HUES64 (cell line): ENCODE data around the gene RENBP.
"Not testable (repeated sequence)": the region's sequence is repeated elsewhere in the genome, so short reads cannot be mapped to it uniquely, and the experiment has no call there.

Experiments used
- H3K27ac ChIP-seq: 2 replicates; pipeline ENCODE4 v1.7.0; 2013; ENCODE audit warnings: low read depth, low read length, inconsistent platforms
- H3K27me3 ChIP-seq: 2 replicates; pipeline ENCODE4 v1.6.1; 2013; ENCODE audit warnings: mild to moderate bottlenecking, low read length; ENCODE audit not compliant: insufficient read depth
- H3K36me3 ChIP-seq: 2 replicates; pipeline ENCODE4 v1.6.1; 2013; ENCODE audit warnings: mild to moderate bottlenecking, low read length; ENCODE audit not compliant: insufficient read depth
- H3K4me1 ChIP-seq: 2 replicates; pipeline ENCODE4 v1.6.1; 2013; ENCODE audit warnings: mild to moderate bottlenecking, low read length, moderate library complexity; ENCODE audit not compliant: insufficient read depth
- H3K4me3 ChIP-seq: 2 replicates; pipeline ENCODE4 v1.5.1; 2013; ENCODE audit warnings: mild to moderate bottlenecking, low read length, moderate library complexity
- H3K9ac ChIP-seq: 2 replicates; pipeline ENCODE4 v1.6.1; 2013; ENCODE audit warnings: mild to moderate bottlenecking, low read depth, low read length
- H3K9me3 ChIP-seq: 2 replicates; pipeline ENCODE4 v1.6.1; 2013; ENCODE audit warnings: low read depth, low read length; ENCODE audit not compliant: insufficient read depth
- WGBS: fragments of 150-250, 120-280 bp; methylation state at CpG from one replicate; pipeline ENCODE4 v1.1.7; 2013; ENCODE audit warnings: missing lambda C conversion rate; 5-methylcytosine and 5-hydroxymethylcytosine counted together

RENBP gene

GRCh38 chrX:153981231-153981630, 36.8 kb upstream of the RENBP start:
- no peak overlapping the region for H3K27ac ChIP-seq
- H3K9ac ChIP-seq, result no peak overlapping the region
- no peaks in the 10 kb centered on the region for H3K36me3 ChIP-seq
- WGBS, result 87% methylated on average over 4 of the region's 7 CpGs
- H3K4me1 ChIP-seq, result no peaks in the 10 kb centered on the region
- H3K9me3 ChIP-seq, result no peaks in the 10 kb centered on the region
- no peaks in the 10 kb centered on the region for H3K27me3 ChIP-seq
- no peak overlapping the region for H3K4me3 ChIP-seq

- H3K27me3 ChIP-seq, H3K4me1 ChIP-seq, H3K9me3 ChIP-seq, H3K36me3 ChIP-seq, H3K4me3 ChIP-seq, H3K9ac ChIP-seq, H3K27ac ChIP-seq: not testable (repeated sequence)
- WGBS, result 96% methylated on average over 7 of the region's 10 CpGs
Measured at GRCh38 chrX:153980394-153980793, 36.0 kb upstream of the RENBP start.

- no peaks in the 10 kb centered on the region for H3K4me1 ChIP-seq
- H3K9me3 ChIP-seq, result no peaks in the 10 kb centered on the region
- no peak overlapping the region for H3K27ac ChIP-seq
- 77% methylated on average over 3 of the region's 3 CpGs for WGBS
- H3K27me3 ChIP-seq, result no peaks in the 10 kb centered on the region
- H3K4me3 ChIP-seq, result no peak overlapping the region
- H3K9ac ChIP-seq, result no peak overlapping the region
- no peaks in the 10 kb centered on the region for H3K36me3 ChIP-seq
Measured at GRCh38 chrX:153974726-153975286, 30.4 kb upstream of the RENBP start.

GRCh38 chrX:153974003-153974725, 29.7 kb upstream of the RENBP start:
- Histone ChIP-seq H3K27me3 (no peaks in the 10 kb centered on the region), H3K36me3 (peaks cover 2% of the 10 kb centered on the region; the same call in 1 of the 2 replicates), H3K4me1 (no peaks in the 10 kb centered on the region), H3K9me3 (no peaks in the 10 kb centered on the region), H3K9ac (peak overlapping the region; percentile 100; the same call in 1 of the 2 replicates), H3K27ac (no peak overlapping the region), H3K4me3 (no peak overlapping the region)
- WGBS, result 89% methylated on average over 14 of the region's 14 CpGs

DNA sequence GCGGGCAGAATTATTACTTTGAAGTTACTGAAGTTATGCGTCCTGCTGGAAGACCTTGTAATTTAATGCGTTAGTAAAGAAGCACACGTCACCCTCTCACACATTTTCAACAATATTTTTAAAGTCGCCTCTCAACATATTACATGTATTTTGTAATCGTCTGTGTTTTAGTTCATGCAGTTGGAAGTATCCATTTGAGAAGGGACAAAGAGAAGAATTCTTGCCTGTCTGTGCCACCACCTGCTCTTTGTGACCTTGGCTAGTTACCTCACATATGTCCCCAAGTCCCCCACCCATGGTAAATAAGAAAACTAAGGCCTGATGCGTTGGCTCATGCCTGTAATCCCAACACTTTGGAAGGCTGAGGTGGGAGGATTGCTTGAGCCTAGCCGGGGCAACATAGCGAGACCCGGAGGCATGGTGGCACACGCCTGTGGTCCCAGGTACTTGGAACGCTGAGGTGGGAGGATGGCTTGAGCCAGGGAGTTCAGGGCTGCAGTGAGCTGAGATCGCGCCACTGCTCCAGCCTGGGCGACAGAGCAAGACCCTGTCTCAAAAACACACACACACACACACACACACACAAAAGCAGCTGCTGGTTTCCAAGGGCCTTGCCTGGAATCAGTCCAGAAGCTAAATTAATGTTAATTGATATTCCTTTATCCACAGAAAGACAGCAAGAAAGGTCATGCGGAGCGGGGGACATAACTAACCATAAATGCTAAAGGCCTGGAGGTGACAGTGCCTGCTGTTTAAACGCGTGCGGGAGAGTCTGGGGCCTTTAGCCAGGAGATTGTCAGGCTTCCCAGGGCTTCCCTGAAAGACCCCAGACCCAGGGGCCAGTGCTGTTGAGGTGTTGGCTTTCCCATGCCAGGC, 28.9 kb upstream of the RENBP start:
- Histone ChIP-seq H3K27me3 (no peaks in the 10 kb centered on the region), H3K9me3 (no peaks in the 10 kb centered on the region), H3K27ac (peak overlapping the region; percentile 100), H3K4me1 (no peaks in the 10 kb centered on the region), H3K9ac (peak overlapping the region; percentile 100), H3K36me3 (peaks cover 5% of the 10 kb centered on the region; the same call in 1 of the 2 replicates), H3K4me3 (peak overlapping the region; percentile 100)
- 75% methylated on average over 13 of the region's 20 CpGs for WGBS

DNA sequence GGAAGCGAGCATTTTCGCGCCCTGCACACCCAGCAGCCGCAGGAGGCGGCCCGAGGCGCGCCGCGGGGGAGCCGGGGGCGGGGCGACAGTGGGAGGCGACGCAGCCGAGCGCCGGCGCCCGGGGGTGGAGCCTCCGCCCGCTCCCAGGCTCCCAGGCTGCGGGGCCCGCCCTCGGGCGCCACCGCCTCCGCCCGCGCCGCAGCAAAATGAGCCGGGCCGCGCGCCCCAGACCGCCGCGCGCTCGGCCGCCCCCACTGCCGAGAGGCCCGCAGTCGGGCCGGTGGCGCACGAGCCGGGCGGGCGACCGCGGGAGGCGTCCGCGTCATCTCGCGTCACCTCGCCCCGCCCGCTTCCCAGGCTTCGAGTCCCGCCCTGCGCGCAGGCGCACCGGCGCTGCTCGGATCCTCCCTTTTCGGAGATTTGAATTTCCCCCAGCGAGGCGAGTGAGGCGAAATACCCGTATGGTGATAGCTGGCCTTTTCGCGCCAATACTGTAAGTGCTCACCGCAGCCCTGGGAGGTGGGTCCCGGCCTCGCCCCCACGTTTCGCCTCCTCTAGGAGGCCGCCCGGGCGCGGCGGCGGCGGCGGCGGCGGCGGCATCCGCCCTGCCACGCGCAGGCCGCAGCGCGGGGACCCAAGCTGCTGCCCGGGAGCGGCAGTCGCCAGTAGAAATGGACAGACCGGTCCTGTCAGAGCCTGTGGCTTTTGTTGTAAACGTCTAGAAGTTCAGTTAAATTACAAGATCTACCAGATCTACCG, 28.1 kb upstream of the RENBP start, which contains the start of gene TMEM187:
Gene TMEM187, plus strand, starts transcription at position 387 of the 759 bp plus-strand sequence. CDS start 9,309 bp downstream, outside the sequence.
- WGBS, result 1% methylated on average over 102 of the region's 103 CpGs
- Histone ChIP-seq H3K9ac (peak within 1 kb of the TSS; percentile 100), H3K4me1 (0 out of 2 replicates have a peak, but pooled peaks cover 5% of the 10 kb centered on the region), H3K9me3 (no peaks in the 10 kb centered on the region), H3K4me3 (peak within 1 kb of the TSS; percentile 100), H3K27ac (peak within 1 kb of the TSS; percentile 100), H3K27me3 (no peaks in the 10 kb centered on the region), H3K36me3 (peaks cover 10% of the 10 kb centered on the region; the same call in 1 of the 2 replicates)

DNA sequence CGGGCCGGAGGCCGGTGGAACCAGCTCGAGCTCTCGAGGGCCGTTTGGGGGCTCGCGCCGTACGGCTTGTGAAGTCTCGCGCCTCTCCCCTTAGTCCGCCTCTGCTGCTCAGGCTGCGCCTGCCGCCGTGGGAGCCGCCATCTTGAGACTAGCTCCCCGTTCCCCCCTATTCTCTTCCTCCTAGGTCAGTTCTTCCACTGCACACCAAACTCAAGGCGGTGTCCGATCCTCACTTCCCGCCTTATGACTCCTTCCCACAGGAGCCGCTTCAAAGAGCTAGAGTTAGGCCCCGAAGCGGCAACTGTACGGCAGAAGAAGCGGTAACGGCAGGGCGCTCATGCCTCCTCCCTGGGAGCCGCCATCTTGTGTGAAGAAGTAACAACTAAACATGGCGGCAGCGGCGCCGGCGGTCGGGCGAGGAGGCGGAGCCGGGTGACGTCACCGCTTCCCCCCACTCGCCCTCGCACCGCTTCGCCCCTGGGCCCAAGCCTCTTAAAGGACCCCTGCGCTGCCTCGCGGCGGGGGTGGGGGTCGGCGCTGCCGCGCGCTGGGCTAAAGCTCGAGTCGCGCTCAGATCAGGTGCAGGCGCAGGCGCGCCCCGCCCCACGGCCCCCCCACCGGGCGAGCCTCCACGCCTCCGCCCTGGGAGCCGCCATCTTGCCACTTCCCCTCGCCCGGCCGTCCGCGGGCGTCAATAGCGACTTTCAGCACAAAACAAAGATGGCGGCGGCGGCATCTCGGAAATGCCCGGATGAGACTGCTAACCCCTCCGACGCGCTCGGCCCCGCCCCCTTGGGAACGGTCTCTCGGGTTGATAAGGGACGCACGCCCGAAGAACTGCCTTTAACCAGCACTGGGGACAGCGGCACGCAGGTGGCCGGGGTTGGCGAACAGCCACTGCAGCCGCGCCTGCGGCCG, 27.3 kb upstream of the RENBP start, which contains the start of gene HCFC1:
Gene HCFC1, minus strand, starts transcription at position 369 of the 918 bp plus-strand sequence. CDS start 978 bp downstream, outside the sequence.
- under 1% methylated on average over 96 of the region's 96 CpGs for WGBS
- Histone ChIP-seq H3K27me3 (no peaks in the 10 kb centered on the region), H3K27ac (peak within 1 kb of the TSS; percentile 100), H3K4me3 (peak within 1 kb of the TSS; percentile 100), H3K36me3 (peaks cover 15% of the 10 kb centered on the region; the same call in 1 of the 2 replicates), H3K4me1 (0 out of 2 replicates have a peak, but pooled peaks cover 10% of the 10 kb centered on the region), H3K9ac (peak within 1 kb of the TSS; percentile 100), H3K9me3 (no peaks in the 10 kb centered on the region)

DNA sequence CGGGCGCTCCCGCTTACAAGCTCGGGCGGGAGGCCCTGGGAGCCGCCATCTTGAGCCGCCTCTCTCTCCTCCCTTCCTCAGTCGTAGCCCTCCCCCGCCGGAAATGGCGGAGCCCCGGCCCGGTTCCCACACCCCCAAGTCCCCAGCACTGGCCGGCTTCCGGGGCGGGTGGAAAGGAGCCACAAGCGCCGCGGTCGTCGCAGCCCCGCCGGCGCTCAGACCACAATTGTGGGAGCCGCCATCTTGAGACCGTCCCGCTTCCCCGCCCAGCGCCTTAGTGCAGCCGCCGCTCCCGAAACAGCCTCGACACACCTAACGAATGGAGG, 26.6 kb upstream of the RENBP start:
- peak overlapping the region; percentile 100 for H3K27ac ChIP-seq
- no peaks in the 10 kb centered on the region for H3K27me3 ChIP-seq
- H3K9ac ChIP-seq, result peak overlapping the region; percentile 100
- peak overlapping the region; percentile 100 for H3K4me3 ChIP-seq
- 0% methylated on average over 34 of the region's 34 CpGs for WGBS
- H3K36me3 ChIP-seq, result peaks cover 15% of the 10 kb centered on the region; the same call in 1 of the 2 replicates
- no peaks in the 10 kb centered on the region for H3K9me3 ChIP-seq
- 0 out of 2 replicates have a peak, but pooled peaks cover 12% of the 10 kb centered on the region for H3K4me1 ChIP-seq

DNA sequence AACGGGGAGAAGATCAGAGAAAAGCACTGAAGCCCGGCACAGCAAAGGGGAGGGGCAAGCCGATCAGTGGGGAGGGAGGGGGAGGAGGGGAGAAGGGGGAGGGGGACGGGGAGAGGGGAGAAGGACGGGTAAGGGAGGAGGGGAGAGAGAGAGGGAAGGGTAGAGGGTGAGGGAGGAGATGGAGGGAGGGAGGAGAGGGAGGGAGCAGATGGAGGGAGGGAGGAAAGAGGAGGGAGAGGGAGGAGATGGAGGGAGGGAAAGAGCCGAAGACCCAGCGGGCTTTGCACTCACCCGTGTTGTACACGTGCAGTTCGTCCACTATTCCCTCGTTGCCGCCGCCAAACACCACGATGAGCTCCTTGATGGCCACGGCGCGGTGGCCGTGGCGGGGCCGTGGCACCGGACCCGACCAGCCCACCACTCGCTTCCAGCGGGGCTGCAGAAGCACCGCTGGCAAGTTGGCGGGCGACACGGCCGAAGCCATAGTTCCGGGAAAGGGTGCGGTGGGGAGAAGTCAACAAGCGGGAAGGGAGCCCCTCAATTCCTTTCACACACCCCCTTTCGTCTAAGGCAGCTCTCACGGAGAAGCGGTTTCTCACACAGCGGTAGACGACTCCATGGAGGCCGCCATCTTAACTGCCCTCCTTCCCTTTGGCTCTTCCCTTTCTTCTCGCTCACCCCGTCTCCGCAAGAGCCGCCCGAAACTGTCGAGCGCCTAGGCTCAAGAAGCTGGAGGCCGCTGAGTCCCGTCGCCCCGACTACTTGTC, 26.1 kb upstream of the RENBP start:
- Histone ChIP-seq H3K36me3 (peaks cover 15% of the 10 kb centered on the region; the same call in 1 of the 2 replicates), H3K4me1 (0 out of 2 replicates have a peak, but pooled peaks cover 12% of the 10 kb centered on the region), H3K9ac (peak overlapping the region; percentile 100), H3K27ac (peak overlapping the region; percentile 100), H3K9me3 (no peaks in the 10 kb centered on the region), H3K27me3 (no peaks in the 10 kb centered on the region), H3K4me3 (peak overlapping the region; percentile 100)
- WGBS, result under 1% methylated on average over 44 of the region's 49 CpGs
